Endothelial cell of umbilical vein (primary cell): ENCODE data around the gene GRM7. TPM values are rescaled to one million over a fixed set of nuclear protein-coding genes. Genes with fewer than 3 reads are reported as not detected.

ENCODE experiments used
- BruUV-seq: library from RNA; stranded (reverse); fragments of 400-500 nt; replicated peaks from 2 replicates; lab custom pipeline; 2021; lab: Mats Ljungman, UMichigan
- CTCF ChIA-PET: fragments of 300-600, 350-600 bp; sonication (Branson Sonifier 250); formaldehyde crosslinking; loops from one replicate; lab custom pipeline; 2021; ENCODE audit warnings: antibody characterized with exemption, inconsistent platforms; lab: Charles Lee
- POLR2A ChIA-PET: fragments of 300-600, 350-600 bp; sonication (Branson Sonifier 250); formaldehyde crosslinking; loops from one replicate; lab custom pipeline; 2021; ENCODE audit warnings: antibody characterized with exemption, inconsistent platforms; lab: Charles Lee
- DNase-seq: peaks from one replicate; pipeline ENCODE4 v3.0.0-alpha.2; 2011; ENCODE audit warnings: low read depth, low spot score
- FAIRE-seq: peaks from 2 replicates; lab custom pipeline; 2011; peaks lifted over from hg19 to GRCh38; lab: Jason Lieb, UNC
- H2AFZ ChIP-seq: 2 replicates; pipeline ENCODE4 v1.6.0; 2012; ENCODE audit warnings: low read depth, low read length, control low read depth, inconsistent platforms
- H3K27ac ChIP-seq: 2 replicates; pipeline ENCODE4 v1.5.1; 2011; ENCODE audit warnings: low read depth, mild to moderate bottlenecking, control low read depth, low read length, moderate library complexity; ENCODE audit not compliant: insufficient read depth
- H3K27me3 ChIP-seq, 2 experiments: 2 replicates each; pipeline versions ENCODE4 v1.6.0 to v1.6.1; 2011; ENCODE audit warnings: low read length in 2 of 2, mixed read lengths in 1 of 2; ENCODE audit not compliant: control insufficient read depth in 2 of 2, insufficient read depth in 2 of 2
- H3K36me3 ChIP-seq, 2 experiments: 2 replicates in 1 of 2; 3 replicates in 1 of 2; pipeline ENCODE4 v1.5.1; 2011; ENCODE audit warnings: low read length in 2 of 2, mild to moderate bottlenecking in 1 of 2, moderate library complexity in 1 of 2; ENCODE audit not compliant: control insufficient read depth in 2 of 2, insufficient read depth in 2 of 2; ENCODE audit errors: extremely low read depth in 1 of 2
- H3K4me1 ChIP-seq: 3 replicates; pipeline ENCODE4 v1.5.1; 2011; ENCODE audit warnings: mild to moderate bottlenecking, low read length; ENCODE audit not compliant: control insufficient read depth, insufficient read depth; ENCODE audit errors: extremely low read depth
- H3K4me2 ChIP-seq: 2 replicates; pipeline ENCODE4 v1.6.1; 2011; ENCODE audit warnings: low read length, control low read depth, mixed read lengths; ENCODE audit not compliant: insufficient read depth
- H3K4me3 ChIP-seq, 3 experiments: fragments of 200-600 bp in 1 of 3; sonication (generic), shearing (Covaris generic) in 1 of 3; replicated peaks in 1 of 3; 2 replicates each; pipeline ENCODE4 v1.5.1; 2011 to 2016; ENCODE audit warnings: control low read depth in 3 of 3, low read length in 3 of 3, mild to moderate bottlenecking in 2 of 3, inconsistent platforms in 1 of 3, low read depth in 1 of 3, moderate library complexity in 1 of 3; ENCODE audit not compliant: insufficient read depth in 1 of 3
- H3K79me2 ChIP-seq: 2 replicates; pipeline ENCODE4 v1.6.0; 2012; ENCODE audit warnings: low read length, inconsistent platforms; ENCODE audit not compliant: control insufficient read depth, insufficient read depth
- H3K9ac ChIP-seq: replicated peaks from 2 replicates; pipeline ENCODE3; 2011; ENCODE audit warnings: low read length, control low read depth; ENCODE audit not compliant: insufficient read depth; ENCODE audit errors: extremely low read depth
- H3K9me1 ChIP-seq: replicated peaks from 3 replicates; pipeline ENCODE4 v1.6.0; 2011; ENCODE audit warnings: mild to moderate bottlenecking, low read length; ENCODE audit not compliant: control insufficient read depth, insufficient read depth; ENCODE audit errors: extremely low read depth
- H3K9me3 ChIP-seq: replicated peaks from 2 replicates; pipeline ENCODE4 v1.5.1; 2012; ENCODE audit warnings: low read length, inconsistent platforms; ENCODE audit not compliant: control insufficient read depth, insufficient read depth
- H4K20me1 ChIP-seq: replicated peaks from 2 replicates; pipeline ENCODE3; 2011; ENCODE audit warnings: mild to moderate bottlenecking, low read length; ENCODE audit not compliant: control insufficient read depth, insufficient read depth; ENCODE audit errors: extremely low read depth
- CTCF ChIP-seq, 2 donors: IDR thresholded peaks; 1 replicate in 1 of 2; 2 replicates in 1 of 2; pipeline ENCODE4 v1.5.1; 2011; ENCODE audit warnings: low read length in 2 of 2, mild to moderate bottlenecking in 2 of 2, moderate library complexity in 2 of 2, control low read depth in 1 of 2, inconsistent platforms in 1 of 2, low read depth in 1 of 2; ENCODE audit not compliant: insufficient read depth in 1 of 2; ENCODE audit errors: extremely low read depth in 1 of 2
- FOS ChIP-seq: IDR thresholded peaks from 2 replicates; pipeline ENCODE4 v1.6.1; 2011; ENCODE audit warnings: mild to moderate bottlenecking, low read length, moderate library complexity, borderline replicate concordance; ENCODE audit not compliant: insufficient read depth
- GATA2 ChIP-seq: IDR thresholded peaks from 2 replicates; pipeline ENCODE4 v1.7.0; 2011; ENCODE audit warnings: low read depth, mild to moderate bottlenecking, moderate library complexity, mixed read lengths, low read length; ENCODE audit not compliant: insufficient read length, insufficient read depth
- JUN ChIP-seq: IDR thresholded peaks from 2 replicates; pipeline ENCODE4 v1.6.1; 2011; ENCODE audit warnings: borderline replicate concordance, low read depth; ENCODE audit not compliant: insufficient read length, insufficient read depth
- MAX ChIP-seq: IDR thresholded peaks from 2 replicates; pipeline ENCODE4 v1.6.1; 2011; ENCODE audit not compliant: insufficient read depth, insufficient read length
- MYC ChIP-seq: IDR thresholded peaks from one replicate; pipeline ENCODE4 v1.6.1; 2011; ENCODE audit warnings: mild to moderate bottlenecking, low read depth, low read length
- POLR2A ChIP-seq: IDR thresholded peaks from 2 replicates; pipeline ENCODE4 v1.6.1; 2012; ENCODE audit warnings: low read depth, mild to moderate bottlenecking, control low read depth, low read length
- POLR2AphosphoS5 ChIP-seq: IDR thresholded peaks from 2 replicates; pipeline ENCODE4 v1.6.1; 2012; ENCODE audit warnings: low read depth, mild to moderate bottlenecking, control low read depth, low read length, moderate library complexity; ENCODE audit not compliant: insufficient read depth
- dilution Hi-C: fragments of 300-500 bp; cut with MboI; formaldehyde crosslinking; loops from one replicate; pipeline ENCODE4 v1.15.0; 2019; ENCODE audit warnings: low sequenced_read_pairs; ENCODE audit not compliant: extremely low pct_ligation_motif_present
- intact Hi-C: fragments of 100-400 bp; cut with micrococcal nuclease; formaldehyde crosslinking; loops from one replicate; pipeline ENCODE4 v1.10.0; 2022
- polyA plus RNA-seq, 4 experiments: library from polyadenylated mRNA; depleted of rRNA in 3 of 4; stranded (reverse) in 3 of 4; unstranded in 1 of 4; fragments of >200 nt; gene quantifications; 2 replicates each; pipeline versions ENCODE4 v1.2.1 to v1.2.3, GENCODE V29; 2011 to 2012; ENCODE audit warnings: missing spikeins in 1 of 4
- total RNA-seq: library from RNA; stranded (reverse); gene quantifications from 2 replicates; pipeline ENCODE4 v1.2.3, GENCODE V29; 2021

GRM7 gene
- total and polyA plus RNA-seq, 2 donors (not counting 3 experiments of a cell fraction or from before 2014, with no cell fraction given): 0.12 TPM; not detected in 1

DNA sequence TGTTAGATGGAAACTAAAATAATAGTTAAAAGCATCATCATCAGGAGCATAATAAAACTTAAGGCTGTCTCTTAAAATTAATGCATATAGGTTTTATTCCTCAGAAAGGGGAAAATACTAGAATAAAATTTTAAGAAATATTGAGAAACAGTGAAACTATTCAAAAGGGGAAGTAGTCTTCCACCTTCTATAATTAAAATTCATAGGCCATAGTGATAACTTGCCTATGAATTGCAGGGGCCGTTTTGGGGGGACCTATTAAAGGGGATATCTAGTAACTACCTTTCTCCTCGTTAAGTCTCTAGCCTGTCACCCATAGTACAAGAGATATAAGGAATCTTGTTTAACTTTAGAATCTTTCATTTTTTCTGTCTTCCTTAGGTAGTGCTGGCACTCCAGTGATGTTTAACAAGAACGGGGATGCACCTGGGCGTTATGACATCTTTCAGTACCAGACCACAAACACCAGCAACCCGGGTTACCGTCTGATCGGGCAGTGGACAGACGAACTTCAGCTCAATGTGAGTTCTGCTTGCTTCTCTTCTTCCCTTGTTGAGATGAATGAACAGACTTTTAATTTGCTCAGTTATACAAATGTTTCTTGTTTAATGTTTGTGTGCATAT is 600.4 kb downstream of the GRM7 start:
- H3K9me1 ChIP-seq: no peaks in the 10 kb centered on the region
- no peak overlapping the region for H3K27ac ChIP-seq
- H3K4me2 ChIP-seq: no peak overlapping the region
- dilution Hi-C loops (no loop called here), intact Hi-C loops (no loop called here)
- no peak overlapping the region for H3K9ac ChIP-seq
- DNase-seq: no peak
- no peak overlapping the region for H3K4me3 ChIP-seq
- H3K36me3 ChIP-seq: no peaks in the 10 kb centered on the region
- H3K27me3 ChIP-seq: no peaks in the 10 kb centered on the region
- TF ChIP-seq MAX (no peak), MYC (no peak), CTCF (IDR thresholded peaks at IDR 0.05; ENCODE audit: extremely low read depth in 1 of 2, insufficient read depth in 1 of 2, low read depth in 1 of 2, low read length in 2 of 2) (no peak), GATA2 (no peak), POLR2A (no peak), POLR2AphosphoS5 (no peak), JUN (no peak), FOS (no peak)
- no peak overlapping the region for H2AFZ ChIP-seq
- ChIA-PET POLR2A (no interaction called here), CTCF (no interaction called here)
- H4K20me1 ChIP-seq: no peaks in the 10 kb centered on the region
- no peak for FAIRE-seq
- no TSS peak for BruUV-seq
- no peaks in the 10 kb centered on the region for H3K9me3 ChIP-seq
- H3K4me1 ChIP-seq: peaks cover 5% of the 10 kb centered on the region
- no peaks in the 10 kb centered on the region for H3K79me2 ChIP-seq
